Measurements from ENCODE around the gene KLHL2.

The KLHL2 gene

GRCh38 chr4:165293061-165293460, 85.7 kb downstream of the KLHL2 start:
- DNase-seq = no peak

DNA sequence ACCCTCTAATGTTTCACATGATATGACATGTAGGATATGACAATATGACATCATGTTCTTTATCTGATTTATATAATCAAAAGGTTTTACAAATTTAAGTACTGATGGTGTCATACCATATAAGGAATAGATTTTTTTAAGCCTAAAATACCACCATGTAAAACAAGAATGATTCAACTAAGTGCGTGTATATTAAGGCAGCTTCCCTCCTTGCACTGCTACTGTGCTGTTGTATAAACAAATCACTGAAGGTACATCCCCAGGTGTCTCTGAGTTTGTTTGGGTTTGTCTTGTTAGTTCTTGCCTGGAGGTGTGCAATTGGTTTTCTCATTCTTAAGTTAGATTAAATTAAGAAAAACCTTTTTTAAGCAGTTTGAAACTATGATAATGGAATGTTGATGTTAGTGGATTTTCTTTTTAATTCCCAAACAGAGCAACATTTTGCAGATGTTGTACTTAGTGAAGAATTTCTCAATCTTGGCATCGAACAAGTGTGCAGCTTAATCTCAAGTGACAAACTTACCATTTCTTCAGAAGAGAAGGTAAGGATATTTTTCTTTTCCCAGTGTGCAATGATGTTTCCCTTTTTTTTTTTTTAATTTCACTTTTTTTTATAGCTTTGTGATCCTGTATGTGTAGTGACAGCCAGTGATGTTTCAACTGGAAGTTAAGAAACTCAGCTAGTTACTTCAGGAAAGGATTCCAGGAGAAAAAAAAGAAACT, 86.7 kb downstream of the KLHL2 start:
- DNase-seq = no peak

DNA sequence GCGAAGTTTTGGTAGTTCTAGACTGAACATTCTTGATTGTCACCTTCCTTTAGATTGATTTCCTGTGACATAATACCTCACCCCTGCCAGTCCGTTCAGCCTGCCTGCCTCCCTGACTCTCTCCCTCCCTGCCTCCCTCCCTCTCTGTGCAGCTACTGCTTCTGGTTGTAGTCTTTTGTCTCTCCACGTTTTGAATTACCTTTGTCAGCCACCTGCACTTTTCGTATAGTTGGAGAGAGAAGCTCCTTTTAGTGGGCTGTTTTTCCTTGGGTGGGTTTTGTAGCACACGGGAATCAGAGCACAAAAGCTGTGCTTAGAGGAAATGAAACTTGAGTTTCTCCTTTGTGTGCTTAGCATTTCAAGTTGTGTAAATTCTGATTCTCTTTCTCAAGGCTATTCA, 87.5 kb downstream of the KLHL2 start:
- no peak for DNase-seq

GRCh38 chr4:165297626-165298025, 90.3 kb downstream of the KLHL2 start:
- no peak for DNase-seq

- no peak for DNase-seq
Observed at GRCh38 chr4:165299399-165300060, 92.2 kb downstream of the KLHL2 start.

GRCh38 chr4:165301833-165302232, 94.5 kb downstream of the KLHL2 start:
- no peak for DNase-seq

DNA sequence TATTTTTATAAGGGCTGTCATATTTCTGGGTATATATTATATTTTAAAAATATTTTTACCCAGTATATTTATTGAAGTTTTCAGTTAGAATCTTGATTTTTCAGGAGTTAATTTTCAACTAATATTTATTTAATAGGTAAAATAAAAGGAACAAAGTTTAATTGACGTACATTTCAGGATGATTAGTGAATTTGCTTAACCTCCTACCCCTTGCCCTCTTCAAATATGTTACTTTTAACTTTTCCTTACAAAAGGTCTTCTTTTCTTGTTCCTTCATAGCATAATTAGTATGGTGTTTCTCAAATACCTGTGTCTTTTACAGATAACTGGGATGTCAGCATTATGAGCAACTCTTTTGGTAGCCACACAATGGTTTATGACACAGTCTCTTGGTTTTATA, 95.3 kb downstream of the KLHL2 start:
- no peak for DNase-seq

DNA sequence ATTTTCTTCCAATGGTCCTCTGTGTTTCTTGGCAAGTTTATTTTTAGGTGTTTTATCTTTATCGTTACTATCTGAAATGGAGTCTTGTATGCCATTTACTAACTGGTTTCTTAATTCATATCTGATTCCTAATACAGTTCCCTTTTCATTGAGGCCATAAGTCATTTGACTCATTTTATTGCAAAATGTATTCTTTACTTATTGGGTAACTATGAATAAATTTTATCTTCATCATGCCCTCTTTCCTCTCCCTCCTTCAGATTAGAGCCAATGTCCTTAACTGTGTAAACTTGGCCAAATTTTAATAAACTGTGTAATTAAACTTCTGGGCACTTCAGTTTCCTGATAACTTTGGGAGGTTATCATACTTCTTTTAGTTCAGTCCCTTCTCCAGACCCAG, 100.8 kb downstream of the KLHL2 start:
- DNase-seq = no peak

DNA sequence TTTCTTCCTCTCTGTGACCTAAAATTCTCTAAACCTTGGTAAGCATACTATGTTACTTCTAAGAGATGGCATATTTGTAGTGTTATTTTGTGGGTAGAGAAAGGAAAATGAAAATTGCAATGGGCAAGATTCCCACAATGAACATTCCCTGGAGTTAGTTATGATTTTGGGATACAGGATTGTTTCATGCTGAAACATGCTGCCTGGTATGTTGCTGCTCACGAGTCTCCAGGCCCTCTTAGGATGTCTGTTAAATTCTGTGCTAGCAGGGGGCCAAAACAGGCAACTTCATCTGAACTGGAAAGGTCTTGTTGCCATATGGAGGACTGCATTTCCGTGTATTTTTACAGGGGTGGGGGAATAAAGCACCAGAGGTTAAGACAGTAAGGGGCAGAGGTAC, 101.2 kb downstream of the KLHL2 start:
- DNase-seq = no peak

DNA sequence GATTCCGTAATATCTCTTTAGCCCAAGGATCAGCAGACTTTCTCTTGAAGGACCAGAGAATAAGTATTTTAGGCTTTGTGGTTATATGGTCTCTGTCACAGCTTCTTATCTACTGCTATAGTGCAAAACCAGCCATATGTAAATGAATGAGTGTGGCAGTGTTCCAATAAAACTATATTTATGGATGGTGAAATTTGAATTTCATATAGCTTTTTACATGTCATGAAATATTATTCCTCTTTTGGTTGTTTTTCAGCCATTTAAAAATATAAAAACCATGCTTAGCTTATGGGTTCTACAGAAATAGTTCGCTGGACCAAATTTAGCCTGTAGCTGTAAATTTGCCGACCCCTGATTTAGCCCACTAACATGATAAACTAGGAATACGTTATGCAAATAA, 102.1 kb downstream of the KLHL2 start:
- DNase-seq = no peak

- DNase-seq = no peak
Observed at GRCh38 chr4:165312506-165312905, 105.1 kb downstream of the KLHL2 start.

GRCh38 chr4:165319030-165319429, 111.7 kb downstream of the KLHL2 start:
- no peak for DNase-seq

GRCh38 chr4:165319509-165319908, 112.1 kb downstream of the KLHL2 start:
- DNase-seq = no peak

DNA sequence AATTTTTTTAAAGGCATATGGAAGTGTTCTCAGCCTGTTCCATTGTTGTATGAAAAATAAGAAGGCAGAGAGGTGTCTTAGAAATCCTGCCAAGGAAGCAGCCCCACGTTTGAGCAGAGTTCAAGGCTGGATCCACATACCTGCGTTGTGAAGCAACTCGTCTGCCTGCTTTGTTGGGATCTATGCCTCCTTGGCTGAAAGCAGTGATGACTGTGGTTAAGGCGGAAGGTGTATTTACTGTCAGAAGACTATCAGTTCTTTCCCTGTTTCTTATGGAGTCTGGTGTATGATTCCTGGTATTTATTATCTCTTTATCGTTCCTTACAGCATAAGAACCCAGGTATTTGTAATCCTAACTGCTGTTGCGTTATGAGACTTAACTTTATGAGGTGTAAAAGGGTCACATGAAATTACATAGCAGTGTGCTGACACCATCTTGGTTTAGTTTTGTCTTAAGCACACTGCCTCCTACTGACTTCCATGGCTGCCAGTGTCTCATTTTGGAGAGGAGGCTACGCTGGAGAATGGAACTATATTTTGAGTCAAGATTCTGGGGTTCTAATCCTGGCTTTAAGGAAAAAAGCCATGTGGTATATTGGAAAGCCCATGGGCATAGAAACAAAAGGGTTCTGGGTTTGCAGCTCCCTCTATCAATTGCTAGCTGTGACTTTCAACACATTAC, 117.0 kb downstream of the KLHL2 start:
- no peak for DNase-seq

GRCh38 chr4:165324918-165325304, 117.5 kb downstream of the KLHL2 start:
- no peak for DNase-seq

DNA sequence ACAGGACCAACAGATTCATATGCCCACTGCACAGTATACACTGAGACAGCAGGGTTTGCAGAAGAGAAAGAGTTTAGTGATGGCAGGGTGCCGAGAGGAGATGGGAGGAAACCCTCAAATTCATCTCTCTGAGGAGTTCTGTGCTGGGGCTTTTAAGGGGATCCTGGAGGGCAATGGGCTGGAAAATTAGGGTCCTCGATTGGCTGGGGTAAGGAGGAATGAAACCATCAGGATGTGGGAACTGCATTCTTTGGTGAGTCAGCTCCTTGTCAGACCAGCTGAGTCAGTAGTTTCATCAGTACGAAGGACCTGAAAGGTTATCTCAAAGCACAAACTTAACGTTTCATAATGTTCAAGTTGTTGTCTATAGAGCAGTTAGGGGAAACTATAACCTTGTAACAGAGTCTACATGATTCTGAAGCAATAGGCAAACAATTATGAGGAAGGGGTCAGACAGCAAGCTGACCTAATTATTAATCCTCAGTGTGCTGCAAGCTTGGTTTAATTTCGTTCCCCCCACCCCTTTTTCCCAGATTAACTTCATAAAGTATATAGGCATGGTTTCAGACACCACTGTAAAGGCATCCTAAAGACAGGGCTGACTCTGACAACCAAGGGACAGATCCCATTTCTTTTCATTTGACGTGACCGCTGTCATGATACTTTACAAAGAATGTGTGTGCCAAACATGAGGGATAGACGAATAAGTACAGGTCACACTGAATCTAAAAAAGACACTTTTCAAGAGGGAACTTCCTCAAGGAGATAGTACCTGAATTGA, 118.6 kb downstream of the KLHL2 start:
- DNase-seq = no peak

DNA sequence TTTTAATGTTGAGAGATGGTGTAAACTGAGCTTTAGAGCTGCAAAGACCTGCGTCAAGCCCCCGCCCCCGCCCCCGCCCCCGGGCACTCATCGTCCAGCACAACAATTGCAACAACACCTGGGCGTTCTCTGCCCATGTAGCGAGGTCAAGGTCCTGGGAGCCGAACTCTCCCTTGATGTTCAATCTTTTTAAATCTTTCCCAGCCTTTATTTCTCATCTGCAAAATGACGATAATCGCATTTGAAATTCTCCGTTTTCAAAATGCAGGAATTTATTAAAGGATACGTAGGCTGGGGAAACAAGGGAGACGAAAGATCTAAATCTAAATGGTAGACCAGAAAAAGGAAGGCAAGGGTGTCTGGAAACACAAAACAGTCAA, 119.5 kb downstream of the KLHL2 start:
- no peak for DNase-seq

DNA sequence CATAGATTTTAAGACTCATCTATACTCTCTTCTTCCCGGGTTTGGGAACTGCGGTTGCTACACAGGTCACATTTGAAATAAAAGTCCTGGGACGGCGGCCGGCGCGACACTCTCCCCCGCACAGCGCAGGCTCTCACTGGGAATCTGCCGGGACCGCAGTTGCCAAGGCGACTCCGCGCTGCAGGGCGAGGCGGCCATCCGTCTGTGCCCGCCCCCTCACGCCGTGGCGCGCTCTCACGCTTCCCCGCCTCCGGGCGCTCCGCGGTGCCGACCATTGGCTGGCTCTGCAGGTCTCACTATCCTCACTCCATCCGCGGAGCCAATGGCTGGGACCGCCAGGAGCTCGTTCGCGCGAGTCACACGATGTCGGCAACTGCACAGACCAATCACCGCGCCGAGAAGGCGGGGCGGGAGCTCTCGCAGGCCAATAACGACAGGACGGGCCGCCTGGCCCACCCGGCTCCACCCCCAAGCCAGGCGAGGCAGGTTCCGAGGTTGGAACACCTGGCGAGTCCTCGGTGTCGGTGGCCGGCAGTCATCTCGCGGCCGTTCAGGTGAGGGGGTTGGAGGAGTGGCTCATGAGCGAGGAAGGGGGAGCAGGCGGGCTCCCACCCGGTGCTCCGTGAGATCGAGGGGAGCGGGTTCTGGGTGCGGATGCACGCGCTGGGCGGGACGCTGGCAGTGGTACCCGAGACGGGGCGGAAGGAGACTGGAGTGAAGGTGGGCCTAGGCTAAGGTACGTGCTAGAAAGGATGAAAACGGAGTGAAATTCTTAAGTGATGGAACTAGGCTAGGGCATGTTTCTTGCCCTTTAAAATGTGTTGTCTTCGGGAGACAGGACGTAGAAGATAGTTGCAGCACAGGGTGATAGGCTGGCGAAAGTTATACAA, 120.1 kb downstream of the KLHL2 start, which contains the start of gene MSMO1:
MSMO1 (plus strand) TSS at position 459 of the 890 bp plus-strand sequence. CDS start 5,702 bp downstream, outside the sequence.
- peak; percentile 99 for DNase-seq

- DNase-seq = no peak
Observed at GRCh38 chr4:165328101-165328425, 120.7 kb downstream of the KLHL2 start.

GRCh38 chr4:165328708-165329107, 121.3 kb downstream of the KLHL2 start:
- no peak for DNase-seq

DNA sequence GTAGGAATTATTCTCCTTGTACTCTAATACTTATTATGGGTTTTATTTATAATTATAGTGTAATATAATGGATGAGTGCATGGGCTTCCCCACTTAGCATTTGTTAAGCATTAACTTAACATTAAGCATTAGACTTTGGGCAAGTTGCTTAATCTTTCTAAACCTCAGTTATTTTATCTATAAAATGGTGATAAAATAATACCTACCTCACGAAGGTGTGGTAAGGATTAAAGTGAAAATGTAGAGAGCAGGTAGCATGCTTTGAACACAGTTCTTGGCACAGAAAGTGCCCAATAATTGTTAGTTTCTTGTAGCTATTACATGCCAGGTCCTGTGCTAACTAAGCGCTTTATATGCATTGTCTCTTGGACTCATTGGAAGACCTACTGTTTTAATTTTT, 122.7 kb downstream of the KLHL2 start:
- DNase-seq = no peak

- DNase-seq = no peak
Observed at GRCh38 chr4:165330666-165331065, 123.3 kb downstream of the KLHL2 start.

Measured in COR-L47 (cell line).